GM12874 (cell line): ENCODE data around the gene CLMN.

ENCODE experiments used
- TF ChIP-seq, protein P1 (sequence below): IDR thresholded peaks from 2 replicates; pipeline ENCODE4 v1.5.1; 2011; ENCODE audit warnings: low read depth, mild to moderate bottlenecking, control low read depth, low read length, moderate library complexity; ENCODE audit not compliant: insufficient read depth

Gene CLMN

GRCh38 chr14:95294834-95295599 lies 24.7 kb downstream of the CLMN start:
- TF ChIP-seq, protein P1, sequence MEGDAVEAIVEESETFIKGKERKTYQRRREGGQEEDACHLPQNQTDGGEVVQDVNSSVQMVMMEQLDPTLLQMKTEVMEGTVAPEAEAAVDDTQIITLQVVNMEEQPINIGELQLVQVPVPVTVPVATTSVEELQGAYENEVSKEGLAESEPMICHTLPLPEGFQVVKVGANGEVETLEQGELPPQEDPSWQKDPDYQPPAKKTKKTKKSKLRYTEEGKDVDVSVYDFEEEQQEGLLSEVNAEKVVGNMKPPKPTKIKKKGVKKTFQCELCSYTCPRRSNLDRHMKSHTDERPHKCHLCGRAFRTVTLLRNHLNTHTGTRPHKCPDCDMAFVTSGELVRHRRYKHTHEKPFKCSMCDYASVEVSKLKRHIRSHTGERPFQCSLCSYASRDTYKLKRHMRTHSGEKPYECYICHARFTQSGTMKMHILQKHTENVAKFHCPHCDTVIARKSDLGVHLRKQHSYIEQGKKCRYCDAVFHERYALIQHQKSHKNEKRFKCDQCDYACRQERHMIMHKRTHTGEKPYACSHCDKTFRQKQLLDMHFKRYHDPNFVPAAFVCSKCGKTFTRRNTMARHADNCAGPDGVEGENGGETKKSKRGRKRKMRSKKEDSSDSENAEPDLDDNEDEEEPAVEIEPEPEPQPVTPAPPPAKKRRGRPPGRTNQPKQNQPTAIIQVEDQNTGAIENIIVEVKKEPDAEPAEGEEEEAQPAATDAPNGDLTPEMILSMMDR: no peak

DNA sequence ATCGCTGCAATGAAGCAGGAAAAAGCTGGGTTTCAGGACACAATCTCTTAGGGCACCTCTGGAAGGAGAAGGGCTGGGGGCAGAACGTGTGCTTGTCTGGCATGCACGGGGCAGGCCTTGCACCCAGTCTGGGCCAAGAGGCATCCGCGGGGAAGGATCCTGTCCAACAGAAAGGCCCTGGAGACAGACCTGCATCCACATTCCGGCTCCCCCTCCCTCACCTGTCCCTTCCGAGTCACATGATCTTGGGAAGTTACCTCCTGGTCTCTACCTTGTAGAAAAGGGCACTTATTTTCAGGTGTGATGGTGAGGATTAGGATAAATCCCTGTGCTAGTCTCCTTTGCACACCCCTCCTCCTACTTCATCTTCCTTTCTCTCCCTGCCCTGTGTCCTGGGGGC lies 25.4 kb downstream of the CLMN start:
- TF ChIP-seq, protein P1: no peak

DNA sequence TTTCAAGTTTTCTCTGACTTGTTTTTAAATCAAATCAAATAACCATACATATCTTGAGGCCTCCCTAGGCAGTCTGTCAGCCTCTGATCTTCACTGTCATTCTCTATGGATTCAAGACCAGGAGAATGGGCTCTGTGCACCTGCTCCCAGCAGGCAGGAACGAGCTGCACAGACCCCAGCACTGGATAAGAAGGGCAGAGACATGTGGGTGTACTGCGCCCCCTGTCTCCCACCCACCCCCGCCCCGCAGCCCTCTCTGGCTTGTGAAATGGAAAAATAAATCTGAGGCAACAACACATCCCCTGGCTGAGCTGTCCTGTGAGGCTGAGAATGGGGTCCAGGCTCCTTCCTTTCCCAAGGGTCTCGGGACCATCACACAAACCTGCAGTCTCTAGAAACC lies 26.3 kb downstream of the CLMN start:
- TF ChIP-seq, protein P1: no peak

DNA sequence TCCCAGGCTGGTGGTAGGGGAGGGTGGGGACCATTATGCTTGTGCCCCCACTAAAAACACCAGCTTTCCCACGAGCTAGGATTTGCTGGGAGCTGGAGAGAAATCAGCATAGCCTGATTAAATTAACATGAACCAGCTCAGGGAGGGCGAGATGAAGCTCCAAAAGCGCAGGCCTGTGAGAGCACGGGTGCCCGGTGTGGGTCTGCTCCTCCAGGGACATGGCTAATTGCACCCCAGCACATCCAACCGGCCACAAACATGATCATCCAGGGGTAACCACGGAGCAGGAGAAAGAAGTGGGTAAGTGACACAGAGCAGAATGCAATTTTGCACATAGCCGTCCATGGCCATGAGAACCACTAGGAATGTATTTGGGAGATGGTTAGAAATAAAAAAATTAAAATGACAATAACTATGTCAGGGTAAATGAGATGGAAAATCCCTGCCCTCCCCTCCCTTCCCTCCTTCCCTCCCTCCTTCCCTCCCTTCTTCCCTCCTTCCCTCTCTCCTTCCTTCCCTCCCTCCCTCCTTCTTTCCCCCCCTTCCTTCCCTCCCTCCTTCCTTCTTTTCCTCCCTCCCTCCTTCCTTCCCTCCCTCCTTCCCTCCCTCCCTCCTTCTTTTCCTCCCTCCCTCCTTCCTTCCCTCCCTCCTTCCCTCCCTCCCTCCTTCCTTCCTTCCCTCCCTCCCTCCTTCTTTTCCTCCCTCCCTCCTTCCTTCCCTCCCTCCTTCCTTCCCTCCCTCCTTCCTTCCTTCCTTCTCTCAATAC lies 26.9 kb downstream of the CLMN start:
- TF ChIP-seq, protein P1: no peak

DNA sequence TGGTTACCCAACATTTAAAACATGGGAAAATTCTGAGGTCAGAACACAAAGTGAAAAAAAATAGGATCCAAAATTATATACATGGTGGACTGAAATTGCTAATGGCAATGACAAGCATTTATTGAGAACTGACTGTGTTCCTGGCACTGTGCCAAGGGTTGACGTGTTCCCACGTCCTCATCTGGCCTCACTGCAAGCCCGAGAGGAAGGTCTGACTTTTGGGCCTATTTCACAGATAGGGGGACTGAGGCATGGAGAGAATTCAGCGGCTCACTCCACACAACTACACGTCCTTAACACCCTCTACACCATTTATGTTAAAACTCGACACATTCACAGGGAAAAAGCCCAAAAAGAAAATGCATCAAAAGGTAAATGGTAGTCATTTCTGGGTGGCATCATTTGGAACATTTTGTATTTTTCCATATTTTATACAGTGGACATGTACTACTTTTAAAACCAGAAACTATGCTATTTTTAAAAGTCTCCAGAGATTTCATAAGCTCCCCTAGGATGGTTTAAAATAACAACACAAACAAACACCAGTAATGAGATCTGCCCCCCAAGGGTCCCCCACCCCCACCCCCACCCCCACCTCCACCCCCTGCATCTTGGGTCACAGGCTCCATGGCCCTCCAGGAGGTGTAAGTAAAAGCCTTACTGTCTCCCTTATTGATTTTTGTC lies 27.7 kb downstream of the CLMN start:
- TF ChIP-seq, protein P1: no peak

GRCh38 chr14:95290871-95291431 lies 28.8 kb downstream of the CLMN start:
- TF ChIP-seq, protein P1: no peak

DNA sequence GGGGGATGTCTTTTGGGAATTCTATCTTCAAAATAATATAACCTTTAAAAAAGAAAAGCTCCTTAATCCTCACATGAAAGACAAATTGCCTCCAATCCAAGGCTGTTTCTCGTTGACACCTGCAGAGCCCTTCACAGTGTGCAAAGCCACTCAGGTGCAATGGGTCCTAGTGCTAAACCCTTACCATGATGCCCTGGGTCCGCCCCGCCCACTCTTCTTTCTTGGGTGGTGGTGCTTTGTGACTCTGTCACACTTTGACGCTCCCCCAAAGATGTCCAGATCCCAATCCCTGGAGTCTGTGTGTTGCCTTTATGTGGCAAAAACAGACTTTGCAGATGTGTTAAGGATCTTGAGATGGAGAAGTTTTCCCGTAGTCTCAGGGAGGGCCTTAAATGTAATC lies 29.7 kb downstream of the CLMN start:
- TF ChIP-seq, protein P1: no peak
